HCT116 (cell line): ENCODE data around the gene TMEM135.

Experiments
- CEBPB ChIP-seq: IDR thresholded peaks from 2 replicates; pipeline ENCODE4 v1.6.1; 2012; ENCODE audit warnings: low read depth
- EZH2 ChIP-seq: fragments of 200-600 bp; sonication (generic); IDR thresholded peaks from 2 replicates; pipeline ENCODE4 v1.6.1; 2017; ENCODE audit warnings: antibody characterized with exemption, mixed run types
- EZH2phosphoT487 ChIP-seq: fragments of 200-600 bp; IDR thresholded peaks from 2 replicates; pipeline ENCODE4 v1.6.1; 2018; ENCODE audit warnings: antibody characterized with exemption, borderline replicate concordance
- POLR2A ChIP-seq: IDR thresholded peaks from 2 replicates; pipeline ENCODE4 v1.7.0; 2011; ENCODE audit warnings: borderline replicate concordance; ENCODE audit not compliant: insufficient read depth, insufficient read length; ENCODE audit errors: extremely low read depth
- RAD21 ChIP-seq: IDR thresholded peaks from 2 replicates; pipeline ENCODE4 v1.6.1; 2012; ENCODE audit warnings: low read depth, mild to moderate bottlenecking
- SIN3A ChIP-seq: IDR thresholded peaks from 2 replicates; pipeline ENCODE4 v1.6.1; 2012; ENCODE audit warnings: low read depth
- SRF ChIP-seq: IDR thresholded peaks from 2 replicates; pipeline ENCODE4 v1.6.1; 2012; ENCODE audit warnings: low read depth
- TCF7L2 ChIP-seq: IDR thresholded peaks from 2 replicates; pipeline ENCODE4 v1.7.0; 2011; ENCODE audit warnings: borderline replicate concordance, inconsistent platforms; ENCODE audit not compliant: insufficient read depth, insufficient read length; ENCODE audit errors: extremely low read depth
- YY1 ChIP-seq: IDR thresholded peaks from 2 replicates; pipeline ENCODE4 v1.6.1; 2011; ENCODE audit warnings: low read length, low read depth, moderate library complexity, mild to moderate bottlenecking; ENCODE audit not compliant: insufficient replicate concordance; ENCODE audit errors: extremely low read depth
- ZNF274 ChIP-seq: fragments of 200-500 bp; sonication (Bioruptor generic); IDR thresholded peaks from 2 replicates; pipeline ENCODE4 v1.6.1; 2014; ENCODE audit warnings: mild to moderate bottlenecking, low read depth, low read length, inconsistent platforms
- TF ChIP-seq, protein P1 (sequence below), 3 experiments: fragments of 200-600 bp in 1 of 3; sonication (generic) in 1 of 3; IDR thresholded peaks in 2 of 3; conservative IDR thresholded peaks in 1 of 3; 2 replicates each; pipeline ENCODE4 v1.5.1; 2012 to 2017; ENCODE audit warnings: low read depth in 2 of 3, low read length in 2 of 3, antibody characterized with exemption in 1 of 3, borderline replicate concordance in 1 of 3, control low read depth in 1 of 3, mild to moderate bottlenecking in 1 of 3, mixed read lengths in 1 of 3, mixed run types in 1 of 3, moderate library complexity in 1 of 3; ENCODE audit not compliant: insufficient read depth in 1 of 3
- TF ChIP-seq, protein P2 (sequence below): IDR thresholded peaks from 2 replicates; pipeline ENCODE4 v1.6.1; 2012; ENCODE audit warnings: low read depth
- TF ChIP-seq, protein P3 (sequence below): IDR thresholded peaks from 2 replicates; pipeline ENCODE4 v1.6.1; 2012

DNA sequence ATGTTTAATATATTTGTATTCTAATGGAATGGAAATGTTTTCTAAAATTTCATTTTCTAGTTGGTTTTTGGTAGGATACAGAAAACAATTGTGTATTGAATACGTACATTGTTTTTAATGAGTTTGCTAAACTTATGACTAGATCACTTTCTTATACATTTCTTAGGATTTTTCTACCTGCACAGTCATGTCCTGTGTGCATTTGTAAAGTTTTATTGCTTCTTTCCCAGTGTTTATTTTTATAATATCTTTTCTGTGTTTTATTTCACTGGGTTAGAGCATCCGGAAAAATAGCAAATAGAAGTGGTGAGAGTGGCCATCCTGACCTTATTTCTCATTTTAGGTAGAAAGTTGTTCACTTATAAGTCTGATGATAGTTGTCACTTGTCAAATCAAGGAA is 103.6 kb downstream of the TMEM135 start:
- TF ChIP-seq EZH2, result no peak
- TF ChIP-seq, protein P1, sequence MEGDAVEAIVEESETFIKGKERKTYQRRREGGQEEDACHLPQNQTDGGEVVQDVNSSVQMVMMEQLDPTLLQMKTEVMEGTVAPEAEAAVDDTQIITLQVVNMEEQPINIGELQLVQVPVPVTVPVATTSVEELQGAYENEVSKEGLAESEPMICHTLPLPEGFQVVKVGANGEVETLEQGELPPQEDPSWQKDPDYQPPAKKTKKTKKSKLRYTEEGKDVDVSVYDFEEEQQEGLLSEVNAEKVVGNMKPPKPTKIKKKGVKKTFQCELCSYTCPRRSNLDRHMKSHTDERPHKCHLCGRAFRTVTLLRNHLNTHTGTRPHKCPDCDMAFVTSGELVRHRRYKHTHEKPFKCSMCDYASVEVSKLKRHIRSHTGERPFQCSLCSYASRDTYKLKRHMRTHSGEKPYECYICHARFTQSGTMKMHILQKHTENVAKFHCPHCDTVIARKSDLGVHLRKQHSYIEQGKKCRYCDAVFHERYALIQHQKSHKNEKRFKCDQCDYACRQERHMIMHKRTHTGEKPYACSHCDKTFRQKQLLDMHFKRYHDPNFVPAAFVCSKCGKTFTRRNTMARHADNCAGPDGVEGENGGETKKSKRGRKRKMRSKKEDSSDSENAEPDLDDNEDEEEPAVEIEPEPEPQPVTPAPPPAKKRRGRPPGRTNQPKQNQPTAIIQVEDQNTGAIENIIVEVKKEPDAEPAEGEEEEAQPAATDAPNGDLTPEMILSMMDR (IDR thresholded peaks at IDR 0.05 in 2 of 3, conservative IDR thresholded peaks at IDR 0.05 in 1 of 3; ENCODE audit: borderline replicate concordance in 1 of 3, insufficient read depth in 1 of 3, low read depth in 2 of 3, low read length in 2 of 3), result no peak
- no peak for TF ChIP-seq YY1
- TF ChIP-seq EZH2phosphoT487, result no peak
- no peak for TF ChIP-seq TCF7L2
- no peak for TF ChIP-seq POLR2A
- no peak for TF ChIP-seq ZNF274
- TF ChIP-seq SRF, result no peak
- no peak for TF ChIP-seq SIN3A
- no peak for TF ChIP-seq CEBPB
- TF ChIP-seq RAD21, result no peak
- TF ChIP-seq, protein P2, sequence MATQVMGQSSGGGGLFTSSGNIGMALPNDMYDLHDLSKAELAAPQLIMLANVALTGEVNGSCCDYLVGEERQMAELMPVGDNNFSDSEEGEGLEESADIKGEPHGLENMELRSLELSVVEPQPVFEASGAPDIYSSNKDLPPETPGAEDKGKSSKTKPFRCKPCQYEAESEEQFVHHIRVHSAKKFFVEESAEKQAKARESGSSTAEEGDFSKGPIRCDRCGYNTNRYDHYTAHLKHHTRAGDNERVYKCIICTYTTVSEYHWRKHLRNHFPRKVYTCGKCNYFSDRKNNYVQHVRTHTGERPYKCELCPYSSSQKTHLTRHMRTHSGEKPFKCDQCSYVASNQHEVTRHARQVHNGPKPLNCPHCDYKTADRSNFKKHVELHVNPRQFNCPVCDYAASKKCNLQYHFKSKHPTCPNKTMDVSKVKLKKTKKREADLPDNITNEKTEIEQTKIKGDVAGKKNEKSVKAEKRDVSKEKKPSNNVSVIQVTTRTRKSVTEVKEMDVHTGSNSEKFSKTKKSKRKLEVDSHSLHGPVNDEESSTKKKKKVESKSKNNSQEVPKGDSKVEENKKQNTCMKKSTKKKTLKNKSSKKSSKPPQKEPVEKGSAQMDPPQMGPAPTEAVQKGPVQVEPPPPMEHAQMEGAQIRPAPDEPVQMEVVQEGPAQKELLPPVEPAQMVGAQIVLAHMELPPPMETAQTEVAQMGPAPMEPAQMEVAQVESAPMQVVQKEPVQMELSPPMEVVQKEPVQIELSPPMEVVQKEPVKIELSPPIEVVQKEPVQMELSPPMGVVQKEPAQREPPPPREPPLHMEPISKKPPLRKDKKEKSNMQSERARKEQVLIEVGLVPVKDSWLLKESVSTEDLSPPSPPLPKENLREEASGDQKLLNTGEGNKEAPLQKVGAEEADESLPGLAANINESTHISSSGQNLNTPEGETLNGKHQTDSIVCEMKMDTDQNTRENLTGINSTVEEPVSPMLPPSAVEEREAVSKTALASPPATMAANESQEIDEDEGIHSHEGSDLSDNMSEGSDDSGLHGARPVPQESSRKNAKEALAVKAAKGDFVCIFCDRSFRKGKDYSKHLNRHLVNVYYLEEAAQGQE, result no peak
- TF ChIP-seq, protein P3, sequence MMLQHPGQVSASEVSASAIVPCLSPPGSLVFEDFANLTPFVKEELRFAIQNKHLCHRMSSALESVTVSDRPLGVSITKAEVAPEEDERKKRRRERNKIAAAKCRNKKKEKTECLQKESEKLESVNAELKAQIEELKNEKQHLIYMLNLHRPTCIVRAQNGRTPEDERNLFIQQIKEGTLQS, result no peak
